Suppressor macrophage (primary cell): ENCODE data around the gene MYL9.
"Not testable (repeated sequence)": the region's sequence is repeated elsewhere in the genome, so short reads cannot be mapped to it uniquely, and the experiment has no call there.

Source experiments
- DNase-seq, 4 experiments: peaks; one replicate each; pipeline ENCODE4 v3.0.0-alpha.2; 2020 to 2022

The MYL9 gene

DNA sequence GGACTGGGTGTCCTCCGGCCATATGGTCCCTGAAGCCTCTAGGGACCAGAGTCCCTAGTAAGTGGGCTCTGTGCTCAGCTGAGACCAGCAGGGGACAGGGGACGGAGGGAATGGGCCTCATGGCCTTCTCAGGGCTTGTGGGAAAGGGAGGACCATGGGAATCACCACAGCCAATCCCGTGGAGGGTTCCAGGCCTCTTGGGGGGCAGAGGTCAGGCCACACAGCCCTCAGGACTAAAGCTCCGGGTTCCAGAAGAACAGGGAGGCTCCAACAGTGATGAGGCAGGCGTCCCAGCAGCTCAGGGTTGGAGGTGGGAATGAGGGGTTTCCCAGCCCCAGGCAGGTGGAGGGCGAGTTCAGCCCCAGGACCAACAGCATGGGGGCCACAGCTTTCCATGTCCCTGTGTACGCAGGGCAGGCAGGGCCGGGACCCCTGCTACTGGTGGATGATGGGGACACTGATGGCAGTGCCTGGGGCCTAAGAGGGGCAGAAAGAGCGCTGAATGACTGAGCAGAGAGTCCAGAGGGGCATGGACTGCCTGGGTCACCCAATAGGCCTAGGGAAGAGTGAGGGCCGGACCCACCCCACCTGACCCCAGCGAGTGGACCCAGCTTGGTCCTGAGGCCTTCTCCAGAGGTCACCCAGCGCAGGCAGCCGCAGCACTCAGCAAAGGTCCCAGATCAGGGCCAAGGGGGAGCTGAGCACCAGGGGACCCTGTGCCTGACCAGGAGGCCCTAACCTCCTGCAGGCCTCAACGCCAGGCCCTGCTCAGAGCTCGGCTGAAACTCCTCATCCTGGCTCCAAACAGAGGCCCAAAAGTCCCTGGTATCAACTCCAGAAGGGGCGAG, 8.8 kb downstream of the MYL9 start:
- DNase-seq, result no peak

DNA sequence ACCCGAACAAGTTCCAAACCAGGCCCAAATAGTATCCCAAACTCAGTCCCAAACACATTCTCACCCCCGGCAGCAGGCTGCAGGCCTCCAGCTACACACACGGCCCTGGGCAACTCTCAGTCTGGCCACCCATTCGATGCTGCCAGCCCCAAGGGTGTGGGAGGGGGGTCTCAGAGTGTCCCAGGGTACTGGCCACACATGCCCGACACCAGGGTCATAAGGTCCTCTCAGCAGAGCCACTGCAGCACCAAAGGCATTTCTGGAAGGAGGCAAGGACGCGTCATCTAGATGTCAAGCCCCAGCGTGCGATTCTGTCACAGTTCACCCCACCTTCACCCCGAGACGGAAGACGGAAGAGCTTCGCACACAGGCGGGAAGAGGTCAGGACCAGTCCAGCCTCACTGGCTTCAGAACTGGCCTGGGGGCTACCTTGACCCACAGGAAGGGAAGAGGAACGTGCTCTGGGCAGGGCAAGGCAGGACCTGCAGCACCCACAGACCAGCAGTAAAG, 9.5 kb downstream of the MYL9 start:
- DNase-seq, result no peak

DNA sequence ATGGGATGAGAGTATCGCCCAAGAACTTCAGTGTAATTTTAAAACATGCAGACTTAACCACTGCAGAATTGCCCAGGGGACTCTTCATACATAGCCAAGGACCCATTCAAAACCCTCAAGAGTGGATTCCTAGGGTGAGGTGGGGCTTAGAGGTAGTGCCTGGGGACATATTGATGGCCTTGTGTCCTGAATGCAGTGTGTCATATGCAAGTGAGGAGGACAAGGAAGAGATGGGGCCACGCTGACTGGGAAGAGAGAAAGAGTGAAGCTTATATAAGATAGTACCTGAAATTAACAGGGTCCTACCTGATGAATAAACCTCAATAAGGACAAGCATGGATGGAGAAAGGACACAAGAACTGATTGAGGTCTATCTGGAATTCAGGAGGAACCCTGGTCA, 13.9 kb downstream of the MYL9 start:
- DNase-seq, result no peak

DNA sequence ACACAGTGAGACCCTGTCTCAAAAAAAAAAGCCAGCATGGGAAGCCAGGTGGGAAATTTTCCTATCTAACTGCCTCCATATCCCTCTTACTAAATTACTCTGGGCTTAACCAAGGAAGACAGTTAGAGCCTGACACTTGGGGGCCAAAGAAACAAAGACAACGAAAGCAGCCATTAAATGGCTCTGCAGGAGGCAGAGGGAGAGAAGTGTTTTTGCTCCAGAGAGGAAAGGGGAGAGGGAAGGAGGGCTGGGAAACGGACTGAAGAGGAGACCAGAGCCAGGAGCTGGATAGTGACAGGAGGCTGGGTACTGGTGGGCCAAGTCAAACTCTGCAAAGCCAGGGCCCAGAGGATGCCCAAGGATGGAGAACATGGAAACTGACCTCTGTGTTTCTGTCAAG, 21.4 kb downstream of the MYL9 start:
- no peak for DNase-seq

DNA sequence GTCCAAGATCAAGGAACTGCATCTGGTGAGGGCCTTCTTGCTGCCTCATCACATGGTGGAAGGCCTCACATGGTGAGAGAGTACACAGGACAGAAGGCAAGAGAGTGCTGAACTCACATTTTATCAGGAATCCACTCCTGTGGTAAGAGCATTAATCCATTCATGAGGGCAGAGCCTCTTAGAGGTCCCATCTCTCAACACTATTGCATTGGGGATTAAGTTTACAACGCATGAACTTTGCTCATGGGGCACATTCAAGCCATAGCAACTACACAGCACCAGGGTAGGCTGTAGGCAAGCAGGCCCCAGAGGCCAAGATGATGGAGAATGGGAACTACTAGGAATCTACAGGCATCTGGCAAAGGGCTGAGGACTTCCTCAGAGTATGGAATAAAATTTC, 22.1 kb downstream of the MYL9 start:
- no peak for DNase-seq

DNA sequence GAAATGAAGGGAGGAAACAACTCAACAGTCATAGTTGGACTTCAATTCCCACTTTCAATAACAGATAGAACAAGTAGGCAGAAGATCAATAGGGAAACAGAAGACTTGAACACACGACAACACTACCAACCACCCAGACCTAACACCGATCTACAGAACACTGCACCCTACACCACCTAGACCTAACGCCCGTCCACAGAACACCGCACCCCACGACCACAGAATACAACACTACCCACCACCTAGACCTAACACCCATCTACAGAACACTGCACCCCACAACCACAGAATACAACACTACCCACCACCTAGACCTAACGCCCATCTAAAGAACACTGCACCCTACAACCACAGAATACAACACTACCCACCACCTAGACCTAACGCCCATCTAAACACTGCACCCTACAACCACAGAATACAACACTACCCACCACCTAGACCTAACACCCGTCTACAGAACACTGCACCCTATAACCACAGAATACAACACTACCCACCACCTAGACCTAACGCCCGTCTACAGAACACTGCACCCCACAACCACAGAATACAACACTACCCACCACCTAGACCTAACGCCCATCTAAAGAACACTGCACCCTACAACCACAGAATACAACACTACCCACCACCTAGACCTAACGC, 22.9 kb downstream of the MYL9 start:
- not testable (repeated sequence) for DNase-seq

DNA sequence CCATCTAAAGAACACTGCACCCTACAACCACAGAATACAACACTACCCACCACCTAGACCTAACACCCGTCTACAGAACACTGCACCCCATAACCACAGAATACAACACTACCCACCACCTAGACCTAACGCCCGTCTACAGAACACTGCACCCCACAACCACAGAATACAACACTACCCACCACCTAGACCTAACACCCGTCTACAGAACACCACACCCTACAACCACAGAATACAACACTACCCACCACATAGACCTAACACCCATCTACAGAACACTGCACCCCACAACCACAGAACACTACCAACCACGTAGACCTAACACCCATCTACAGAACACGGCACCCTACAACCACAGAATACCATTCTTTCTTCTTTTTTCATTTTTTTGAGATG, 23.4 kb downstream of the MYL9 start:
- not testable (repeated sequence) for DNase-seq

DNA sequence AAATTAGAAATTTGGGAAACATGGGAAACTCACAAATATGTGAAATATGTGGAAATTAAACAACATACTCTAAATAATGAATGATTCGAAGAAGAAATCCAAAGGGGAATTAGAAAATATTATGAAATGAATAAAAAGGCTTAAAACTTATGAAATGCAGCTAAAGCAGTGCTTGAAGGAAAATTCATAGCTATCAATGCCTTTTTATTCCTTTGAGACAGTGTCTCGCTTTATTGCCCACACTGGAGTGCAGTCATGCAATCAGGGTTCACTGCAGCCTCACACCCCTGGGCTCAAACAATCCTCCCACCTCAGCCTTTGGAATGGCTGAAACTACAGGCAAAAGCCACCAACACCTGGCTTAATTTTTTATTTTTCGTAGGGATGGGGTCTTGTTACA, 24.2 kb downstream of the MYL9 start:
- DNase-seq, result no peak

DNA sequence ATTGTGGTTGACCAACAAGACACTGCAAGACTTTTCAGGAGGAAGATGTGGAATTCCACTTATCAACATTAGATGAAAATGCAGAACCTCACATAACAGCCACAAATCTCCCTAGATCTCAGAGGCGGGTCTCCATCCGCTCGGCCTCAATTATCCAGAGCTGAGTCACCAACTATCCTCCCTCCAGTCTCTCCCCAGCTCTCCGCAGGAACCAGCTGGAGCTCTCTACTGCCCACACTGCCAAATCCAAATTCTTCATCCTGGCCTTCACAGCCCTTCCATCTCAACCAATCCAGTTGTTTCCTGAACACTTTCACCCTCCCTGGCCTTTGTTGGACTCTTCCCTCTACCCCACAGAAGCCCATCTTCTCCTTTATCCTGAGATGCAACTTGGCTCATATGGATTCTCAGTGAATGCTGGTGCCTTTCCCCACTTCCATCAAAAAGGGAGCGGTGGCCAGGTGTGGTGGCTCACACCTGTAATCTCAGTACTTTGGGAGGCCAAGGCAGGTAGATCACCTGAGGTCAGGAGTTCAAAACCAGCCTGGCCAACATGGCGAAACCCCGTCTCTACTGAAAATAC, 28.6 kb downstream of the MYL9 start:
- DNase-seq, result no peak

DNA sequence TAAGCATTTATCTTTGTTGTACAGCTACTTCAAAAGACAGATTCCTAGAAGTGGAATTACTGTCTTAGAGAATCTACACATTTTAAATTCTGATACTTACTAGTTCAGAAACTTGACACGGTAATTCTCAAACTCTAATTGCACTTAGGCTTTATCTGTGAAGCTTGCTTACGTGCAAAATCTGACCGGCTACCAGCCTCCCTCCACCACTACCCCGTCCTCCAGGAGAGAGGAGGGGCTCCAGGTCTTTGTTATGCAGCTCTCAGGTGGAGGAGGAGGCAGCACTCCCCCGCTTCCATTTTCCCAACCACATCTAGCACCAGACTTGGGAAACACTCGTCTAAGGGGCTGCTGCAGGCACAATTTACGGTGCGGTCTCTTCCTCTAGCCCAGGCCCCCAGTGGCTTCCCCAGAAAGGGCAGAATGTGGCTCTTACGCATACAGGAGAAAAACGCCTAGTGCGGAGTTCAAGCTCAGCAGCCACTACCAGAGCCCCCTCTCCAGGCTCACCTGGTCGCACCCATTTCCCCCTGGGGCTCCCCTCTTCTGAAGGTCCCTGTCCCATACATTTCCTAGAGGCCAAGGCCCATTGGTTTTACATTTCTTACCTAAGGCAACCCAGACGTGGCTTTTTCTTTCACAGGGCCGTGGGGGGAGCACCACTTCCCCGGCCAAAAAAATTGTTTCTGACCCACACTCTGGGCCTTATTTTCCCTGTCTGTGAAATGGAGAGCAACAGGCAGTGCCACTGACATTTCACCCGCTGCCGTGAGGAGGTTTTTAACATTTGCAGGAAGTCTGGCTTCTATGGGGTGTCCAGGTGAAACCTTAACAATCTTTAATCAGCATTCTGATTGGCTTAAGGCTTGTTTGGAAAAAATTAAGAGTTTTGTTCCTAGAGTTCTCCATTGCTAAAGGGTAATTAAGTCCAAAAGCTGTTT, 30.5 kb downstream of the MYL9 start:
- peak in 1 of 4 experiments; percentile 13 for DNase-seq

DNA sequence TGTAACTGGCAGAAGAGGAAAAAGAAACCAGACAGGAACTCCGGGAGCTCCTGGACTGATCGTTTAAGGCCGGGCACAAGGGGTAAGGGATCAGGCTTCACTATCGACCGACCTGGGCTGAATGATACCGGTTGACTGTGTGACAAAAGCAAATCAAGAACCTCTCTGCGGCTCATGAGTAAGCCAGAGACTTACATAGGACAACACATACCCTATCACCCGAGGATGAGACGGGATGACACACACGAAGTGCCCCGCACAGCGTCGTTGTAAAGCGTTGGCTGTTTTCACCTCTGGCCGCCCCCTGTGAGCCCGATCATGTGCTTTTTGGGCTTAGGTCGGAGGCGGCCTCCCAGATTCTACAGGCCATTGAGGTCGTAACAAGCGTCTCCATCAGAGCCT, 31.4 kb downstream of the MYL9 start:
- peak; percentile 59 to 78 (median 68) for DNase-seq

DNA sequence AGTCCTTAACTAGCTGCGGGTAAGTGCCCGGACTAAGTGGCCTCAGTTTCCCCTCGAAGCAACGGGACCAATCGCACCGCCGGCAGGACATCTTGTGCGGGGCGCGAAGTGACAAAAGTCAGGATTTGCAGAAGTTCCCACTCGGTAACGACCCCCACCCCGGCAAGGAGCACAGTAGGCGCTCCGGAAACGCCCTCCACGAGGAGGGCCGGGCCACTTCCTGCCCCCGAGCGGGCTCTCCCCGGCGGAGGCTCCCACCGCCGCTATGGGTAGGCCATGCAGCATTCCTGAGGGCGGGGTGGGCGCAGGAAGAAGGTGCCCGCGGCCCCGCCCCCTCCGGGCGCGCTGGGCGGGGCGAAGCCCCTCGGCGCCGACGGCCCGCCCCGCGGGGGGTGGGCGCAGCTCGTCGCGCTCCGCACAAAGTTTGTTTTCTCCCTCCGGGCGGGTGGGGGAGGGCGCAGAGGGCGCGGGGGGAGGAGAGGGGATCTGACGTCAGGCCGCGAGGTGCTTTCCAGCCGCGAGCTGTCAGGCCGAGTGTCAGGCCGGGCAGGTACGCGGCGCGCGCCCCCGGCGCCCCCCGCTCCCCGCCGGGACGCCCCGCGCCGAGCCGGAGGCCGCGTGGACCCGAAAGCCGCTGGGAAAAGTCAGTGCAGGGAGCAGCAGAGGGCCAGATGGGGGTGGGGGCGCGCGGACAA, 31.9 kb downstream of the MYL9 start, which contains the start of gene TGIF2:
Gene TGIF2 (plus strand): TSS at position 495 of the 695 bp plus-strand sequence. CDS start 5,178 bp downstream, outside the sequence.
- peak; percentile 64 to 82 (median 71) for DNase-seq

DNA sequence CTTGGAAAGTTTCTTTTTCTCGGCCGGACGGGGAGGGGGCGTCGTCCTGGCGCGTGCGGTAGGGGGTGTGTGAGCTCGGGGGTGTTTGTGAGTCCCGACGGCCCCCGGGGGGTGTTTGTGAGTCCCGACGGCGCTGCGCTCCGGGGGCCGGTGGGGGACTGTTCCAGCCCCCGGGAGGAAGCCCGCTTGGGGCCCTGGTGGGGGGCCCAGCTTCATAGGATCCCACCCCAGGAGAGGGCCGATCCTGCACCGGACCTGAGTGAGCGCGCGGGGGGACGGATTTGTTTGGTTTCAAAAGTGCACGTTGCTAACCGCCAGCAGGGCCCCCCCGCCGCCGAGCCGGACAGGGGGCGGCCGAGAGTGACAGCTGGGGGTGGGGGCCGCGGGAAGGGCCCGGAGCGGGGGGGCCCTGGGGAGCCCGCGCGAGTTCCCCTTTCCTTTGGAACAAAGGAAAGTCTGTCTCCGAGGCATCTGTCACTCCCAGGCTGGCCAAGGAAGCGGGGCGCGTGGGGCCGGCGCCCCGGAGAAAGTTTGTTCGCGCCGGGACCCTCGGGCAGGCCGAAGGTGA, 32.6 kb downstream of the MYL9 start:
- peak; percentile 59 to 85 (median 74) for DNase-seq

DNA sequence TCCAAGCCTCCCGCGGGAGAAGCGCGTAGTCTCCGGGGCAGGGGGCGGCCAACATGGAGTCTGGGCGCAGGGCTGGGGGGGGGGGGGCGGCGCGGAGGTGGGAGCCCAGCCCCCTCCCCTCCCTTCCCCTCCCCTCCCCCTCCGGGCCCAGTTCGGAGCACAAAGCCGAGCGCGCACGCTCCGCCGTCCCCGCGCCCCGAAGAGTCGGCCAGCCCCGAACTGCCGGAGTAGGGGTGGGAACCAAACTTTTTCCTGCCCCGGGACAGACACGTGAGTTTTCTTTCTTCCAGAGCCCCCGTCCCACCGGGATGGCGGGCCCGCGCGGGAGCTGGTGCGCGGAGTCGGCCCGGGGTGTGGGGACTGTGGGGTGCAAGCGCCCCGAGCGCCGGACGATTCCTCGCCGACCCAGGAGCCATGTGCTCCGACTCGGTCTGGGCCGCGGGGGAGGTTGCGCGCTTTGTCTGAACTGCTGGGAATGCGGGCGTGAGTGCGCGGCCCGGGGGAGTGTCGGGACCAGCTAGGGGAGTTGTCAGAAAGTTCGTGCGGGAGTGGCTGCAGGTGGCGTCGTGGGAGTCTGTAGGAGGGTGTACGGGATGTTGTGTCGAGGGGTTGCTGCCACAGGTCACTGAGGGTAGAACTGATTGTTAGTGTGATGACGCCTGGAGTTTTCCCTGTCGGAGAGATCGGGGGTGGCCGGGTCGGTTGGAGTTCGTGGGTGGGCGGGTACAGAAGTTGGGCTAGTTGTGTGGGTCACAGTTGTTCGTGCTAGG, 33.2 kb downstream of the MYL9 start:
- peak; percentile 29 to 73 (median 52) for DNase-seq

DNA sequence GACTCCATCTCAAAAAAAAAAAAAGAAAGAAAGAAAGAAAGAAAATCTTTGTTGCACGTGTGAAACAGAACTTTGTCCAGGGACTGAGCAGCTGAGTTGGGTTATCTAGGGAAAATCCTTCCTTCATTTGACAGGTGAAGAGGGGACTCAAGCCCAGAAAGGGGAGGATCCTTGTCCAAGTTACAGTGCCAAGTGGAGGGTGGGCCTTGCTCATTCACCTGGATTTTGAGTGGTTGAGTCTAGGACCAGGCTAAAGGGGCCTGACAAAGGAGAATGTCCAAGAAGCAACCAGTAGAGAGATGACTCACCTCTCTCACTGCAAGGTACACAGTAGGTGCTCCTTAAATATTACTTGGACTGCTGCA, 34.7 kb downstream of the MYL9 start:
- DNase-seq, result no peak

DNA sequence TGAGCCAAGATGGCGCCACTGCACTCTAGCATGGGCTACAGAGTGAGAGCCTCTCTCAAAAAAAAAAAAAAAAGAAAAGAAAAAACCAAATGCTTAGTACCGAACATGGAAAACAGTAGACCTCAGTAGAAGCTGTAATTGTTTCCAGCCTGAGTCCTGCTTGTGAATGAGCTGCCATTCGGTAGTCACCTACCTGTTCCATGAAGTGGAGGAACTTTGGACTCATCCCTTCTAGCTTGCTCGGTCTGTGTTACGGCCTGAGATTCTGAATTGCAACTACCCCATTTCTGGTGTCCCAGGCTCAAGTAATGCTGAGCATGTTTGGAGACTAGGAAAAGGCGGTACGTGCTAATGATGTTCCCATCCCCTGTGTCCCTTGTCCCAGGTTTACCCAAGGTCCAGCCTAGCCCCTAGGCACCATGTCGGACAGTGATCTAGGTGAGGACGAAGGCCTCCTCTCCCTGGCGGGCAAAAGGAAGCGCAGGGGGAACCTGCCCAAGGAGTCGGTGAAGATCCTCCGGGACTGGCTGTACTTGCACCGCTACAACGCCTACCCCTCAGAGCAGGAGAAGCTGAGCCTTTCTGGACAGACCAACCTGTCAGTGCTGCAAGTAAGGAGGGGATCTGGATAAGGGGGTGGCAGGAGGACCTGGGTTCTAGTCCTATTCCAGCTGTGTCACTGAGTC, 37.2 kb downstream of the MYL9 start:
- no peak for DNase-seq

DNA sequence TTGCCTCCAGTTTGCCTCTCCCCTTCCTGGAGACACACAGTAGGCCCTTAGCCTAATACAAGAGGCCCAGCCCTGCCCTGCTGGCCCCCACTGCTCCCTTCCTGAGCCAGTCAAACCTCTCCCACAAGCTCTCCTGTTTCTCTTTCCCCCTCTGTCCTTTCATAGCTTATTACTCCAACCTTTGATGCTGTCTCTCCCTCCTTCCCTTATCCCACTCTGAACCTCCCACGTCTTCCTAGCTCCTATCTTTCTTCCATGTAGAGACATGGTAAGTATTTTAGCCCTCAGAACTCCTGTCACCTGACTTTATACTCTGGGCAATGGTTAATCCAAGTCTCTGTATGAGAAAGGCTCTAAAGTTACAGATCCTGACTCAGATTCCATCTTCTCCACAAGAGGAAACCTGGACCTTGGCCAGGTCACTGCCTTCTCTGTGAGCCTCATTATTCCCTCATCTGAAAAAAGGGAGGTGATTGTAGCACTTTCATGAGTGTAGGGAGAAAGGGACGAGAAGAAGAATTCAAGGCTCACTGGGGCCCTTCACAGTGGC, 38.8 kb downstream of the MYL9 start:
- no peak for DNase-seq

DNA sequence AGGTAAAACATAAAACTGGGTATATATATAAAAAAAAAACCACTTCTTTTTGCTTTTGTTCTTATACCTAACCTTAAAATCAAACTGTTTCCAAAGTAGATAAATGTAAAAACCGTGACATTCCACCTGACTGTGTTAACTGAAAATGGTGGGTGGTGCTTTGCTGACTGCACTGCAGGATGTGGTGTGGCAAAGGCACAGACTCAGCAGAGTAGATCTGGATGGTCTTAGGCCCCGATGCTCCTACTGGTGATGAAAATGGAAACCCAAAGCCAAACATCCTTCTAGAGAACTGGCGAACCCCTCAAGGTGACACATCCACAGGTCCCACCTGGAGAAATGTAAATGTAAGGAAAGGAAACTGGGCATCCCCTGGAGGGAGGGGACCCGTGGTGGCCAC, 41.0 kb downstream of the MYL9 start:
- no peak for DNase-seq

DNA sequence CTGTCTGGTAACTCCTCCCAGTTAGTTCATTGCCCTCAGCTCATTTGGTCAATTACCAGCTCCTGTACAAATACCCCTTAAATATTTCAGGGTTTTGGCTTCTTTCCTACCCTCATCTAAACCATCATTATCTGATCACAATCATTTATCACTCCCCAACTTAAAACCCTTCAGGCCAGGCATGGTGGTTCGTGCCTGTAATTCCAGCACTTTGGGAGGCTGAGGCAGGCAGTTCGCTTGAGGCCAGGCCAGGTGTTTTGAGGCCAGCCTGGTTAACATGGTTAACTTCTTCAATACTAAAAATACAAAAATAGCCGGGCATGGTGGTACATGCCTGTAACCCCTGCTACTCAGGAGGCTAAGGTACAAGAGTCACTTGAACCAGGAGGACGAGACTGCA, 41.5 kb downstream of the MYL9 start:
- DNase-seq, result no peak

DNA sequence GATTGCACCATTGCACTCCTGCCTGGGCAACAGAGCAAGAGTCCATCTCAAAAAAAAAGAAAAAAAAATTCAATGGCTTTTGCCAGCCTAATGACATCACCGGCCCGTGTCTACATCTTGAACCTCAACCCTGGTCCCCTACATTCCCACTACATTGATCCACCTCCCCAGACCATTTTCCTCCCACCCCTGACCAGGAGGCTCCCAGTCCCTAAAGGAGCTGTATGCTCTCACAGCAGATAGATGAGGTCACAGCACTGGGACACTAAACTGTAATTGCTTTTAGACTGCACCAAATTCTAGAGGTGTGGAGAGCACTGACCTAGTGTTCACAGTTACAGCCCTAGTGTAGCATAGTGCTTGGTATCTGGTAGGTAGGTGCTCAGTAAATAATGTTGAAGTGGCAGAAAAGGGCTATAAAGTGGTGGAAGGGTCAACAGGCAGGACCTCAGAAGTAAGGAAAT, 42.7 kb downstream of the MYL9 start:
- DNase-seq, result no peak
